GM19467 (cell line): ENCODE data around the gene GP1BB.
"Not testable (repeated sequence)": the region's sequence is repeated elsewhere in the genome, so short reads cannot be mapped to it uniquely, and the experiment has no call there.

Experiments
- ATAC-seq: cut with Tn5 transposase; IDR thresholded peaks from one replicate; pipeline ENCODE4 v1.9.1; 2021; ENCODE audit warnings: mild to moderate bottlenecking, moderate library complexity; ENCODE audit not compliant: unreplicated experiment

GP1BB gene

DNA sequence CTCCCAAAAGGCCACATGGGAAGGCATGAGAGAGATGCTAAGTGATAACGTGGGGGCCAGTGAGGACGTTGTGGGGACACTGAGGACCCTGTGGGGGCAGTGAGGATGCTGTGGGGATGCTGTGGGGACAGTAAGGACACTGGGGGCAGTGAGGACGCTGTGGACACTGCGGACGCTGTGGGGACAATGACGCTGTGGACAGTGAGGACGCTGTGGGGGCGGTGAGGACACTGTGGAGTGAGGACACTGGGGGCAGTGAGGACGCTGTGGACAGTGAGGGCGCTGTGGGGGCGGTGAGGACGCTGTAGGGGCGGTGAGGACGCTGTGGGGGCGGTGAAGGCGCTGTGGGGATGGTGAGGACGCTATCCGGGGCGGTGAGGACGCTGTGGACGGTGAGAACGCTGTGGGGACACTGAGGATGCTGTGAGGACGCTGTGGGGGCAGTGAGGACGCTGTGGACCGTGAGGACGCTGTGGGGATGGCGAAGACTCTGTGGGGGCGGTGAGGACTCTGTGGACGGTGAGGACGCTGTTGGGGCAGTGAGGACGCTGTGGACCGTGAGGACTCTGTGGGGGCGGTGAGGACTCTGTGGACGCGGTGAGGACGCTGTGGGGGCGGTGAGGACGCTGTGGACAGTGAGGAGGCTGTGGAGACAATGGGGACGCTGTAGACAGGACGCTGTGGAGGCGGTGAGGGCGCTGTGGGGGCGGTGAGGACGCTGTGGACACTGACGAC is 1.8 kb downstream of the GP1BB start:
- no peak for ATAC-seq

DNA sequence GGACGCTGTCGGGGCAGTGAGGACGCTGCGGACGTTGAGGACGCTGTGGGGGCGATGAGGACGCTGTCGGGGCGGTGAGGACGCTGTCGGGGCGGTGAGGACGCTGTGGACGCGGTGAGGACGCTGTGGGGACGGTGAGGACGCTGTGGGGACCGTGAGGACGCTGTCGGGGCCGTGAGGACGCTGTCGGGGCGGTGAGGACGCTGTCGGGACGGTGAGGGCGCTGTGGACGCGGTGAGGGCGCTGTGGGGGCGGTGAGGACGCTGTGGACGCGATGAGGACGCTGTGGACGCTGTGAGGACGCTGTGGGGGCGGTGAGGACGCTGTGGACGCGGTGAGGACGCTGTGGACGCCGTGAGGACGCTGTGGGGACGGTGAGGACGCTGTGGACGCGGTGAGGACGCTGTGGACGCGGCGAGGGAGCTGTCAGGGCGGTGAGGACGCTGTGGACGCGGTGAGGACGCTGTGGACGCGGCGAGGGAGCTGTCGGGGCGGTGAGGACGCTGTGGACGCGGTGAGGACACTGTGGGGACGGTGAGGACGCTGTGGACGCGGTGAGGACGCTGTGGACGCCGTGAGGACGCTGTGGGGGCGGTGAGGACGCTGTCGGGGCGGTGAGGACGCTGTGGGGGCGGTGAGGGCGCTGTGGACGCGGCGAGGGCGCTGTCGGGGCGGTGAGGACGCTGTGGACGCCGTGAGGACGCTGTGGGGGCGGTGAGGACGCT is 2.9 kb downstream of the GP1BB start:
- ATAC-seq = not testable (repeated sequence)

DNA sequence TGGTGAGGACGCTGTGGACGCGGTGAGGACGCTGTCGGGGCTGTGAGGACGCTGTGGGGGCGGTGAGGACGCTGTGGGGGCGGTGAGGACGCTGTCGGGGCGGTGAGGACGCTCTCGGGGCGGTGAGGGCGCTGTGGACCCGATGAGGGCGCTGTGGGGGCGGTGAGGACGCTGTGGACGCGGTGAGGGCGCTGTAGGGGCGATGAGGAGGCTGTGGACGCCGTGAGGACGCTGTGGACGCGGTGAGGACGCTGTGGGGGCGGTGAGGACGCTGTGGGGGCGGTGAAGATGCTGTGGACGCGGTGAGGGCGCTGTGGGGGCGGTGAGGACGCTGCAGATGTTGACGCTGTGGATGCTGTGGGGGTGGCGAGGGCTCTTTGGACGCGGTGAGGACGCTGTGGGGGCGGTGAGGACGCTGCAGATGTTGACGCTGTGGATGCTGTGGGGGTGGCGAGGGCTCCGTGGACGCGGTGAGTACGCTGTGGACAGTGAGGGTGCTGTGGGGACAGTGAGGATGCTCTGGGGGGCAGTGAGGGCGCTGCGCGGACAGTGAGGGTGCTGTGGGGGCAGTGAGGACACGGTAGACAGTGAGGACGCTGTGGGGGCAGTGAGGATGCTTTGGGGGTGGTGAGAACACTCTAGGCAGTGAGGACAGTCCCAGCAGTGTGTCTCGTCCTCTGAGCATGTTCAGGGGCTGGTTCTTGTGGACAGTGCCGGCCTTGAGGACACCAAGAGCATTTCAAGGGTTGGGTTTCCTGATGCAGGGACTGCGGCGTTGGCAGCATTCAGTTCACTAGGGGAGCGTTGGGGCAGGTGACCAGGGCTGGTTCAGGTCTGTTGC is 4.2 kb downstream of the GP1BB start:
- ATAC-seq = no peak

DNA sequence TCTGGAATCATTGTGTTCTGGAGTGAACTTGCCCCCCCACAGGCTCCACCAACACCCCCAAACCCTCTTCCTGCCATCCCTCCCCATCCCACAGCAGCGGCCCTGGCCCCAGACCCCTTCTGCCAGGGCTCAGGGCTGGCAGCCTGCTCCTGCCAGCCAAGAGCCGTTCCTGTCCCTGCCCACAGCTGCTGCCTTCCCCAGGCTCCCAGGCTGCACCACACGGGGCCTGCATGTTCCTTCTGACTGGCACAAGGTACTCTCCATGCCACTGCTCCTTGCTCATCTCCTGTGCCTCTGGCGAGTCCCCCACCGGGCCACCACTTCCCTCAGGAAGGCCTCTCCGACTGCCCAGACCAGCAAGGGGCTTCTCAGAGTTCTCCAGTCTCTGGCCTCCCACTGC is 4.9 kb downstream of the GP1BB start:
- ATAC-seq = no peak

DNA sequence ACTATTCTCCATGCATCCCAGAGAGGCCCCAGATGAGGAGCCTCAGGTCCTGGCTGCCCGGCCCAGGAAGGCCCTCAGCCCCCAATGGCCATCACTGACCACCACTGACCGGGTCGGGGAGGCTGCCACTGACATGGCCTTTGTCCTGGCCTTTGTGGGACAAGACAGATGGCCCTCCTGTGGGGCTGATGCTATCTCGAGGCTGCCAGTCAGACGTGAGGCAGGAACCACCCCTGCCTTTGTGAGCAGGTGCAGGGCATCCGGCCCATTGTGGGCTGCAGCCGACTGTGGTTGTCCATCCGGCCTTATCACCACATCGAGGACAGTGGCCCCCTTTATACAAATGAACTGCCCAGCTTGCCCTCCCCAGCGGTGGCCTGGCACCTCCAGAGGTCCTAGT is 5.5 kb downstream of the GP1BB start:
- ATAC-seq = no peak

DNA sequence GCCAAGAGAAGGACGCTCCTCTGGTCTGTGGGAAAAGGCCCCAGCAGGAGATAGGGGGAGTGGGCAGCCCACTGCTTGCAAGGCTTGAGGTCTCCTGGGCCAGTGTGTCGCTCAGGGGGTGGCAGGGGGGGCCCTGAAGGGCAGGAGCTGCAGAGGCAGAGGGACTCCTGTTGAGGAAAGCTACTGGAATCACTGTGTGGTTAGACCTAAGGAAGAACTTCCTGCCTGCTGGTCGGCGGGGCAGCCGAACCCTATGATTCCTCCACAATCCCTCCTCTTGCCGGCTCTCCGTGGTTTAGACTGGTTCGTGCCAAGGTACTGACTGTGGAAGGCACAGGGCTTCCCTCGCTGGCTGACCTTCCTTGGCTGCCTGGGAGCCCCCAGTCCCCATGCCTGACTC is 6.2 kb downstream of the GP1BB start:
- no peak for ATAC-seq

DNA sequence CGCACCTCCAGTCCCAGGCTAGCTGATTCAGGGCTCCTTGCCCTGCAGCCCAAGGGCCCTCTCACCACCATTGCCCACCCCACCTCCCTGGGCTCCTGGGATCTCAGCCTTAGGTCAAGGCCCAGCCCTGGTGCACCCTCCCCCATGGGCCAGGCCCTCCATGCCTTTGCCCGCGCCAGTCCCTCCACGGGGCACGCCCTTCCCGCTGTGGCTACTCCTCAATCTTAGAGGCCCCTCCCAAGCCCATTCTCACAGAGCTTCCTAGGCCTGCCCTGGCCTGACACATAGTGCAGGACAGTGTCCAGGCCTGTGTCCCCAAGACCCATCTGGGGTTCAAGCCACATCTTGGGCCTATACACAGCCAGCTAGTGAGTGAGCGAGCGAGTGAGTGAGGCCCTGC is 6.9 kb downstream of the GP1BB start:
- ATAC-seq = no peak

DNA sequence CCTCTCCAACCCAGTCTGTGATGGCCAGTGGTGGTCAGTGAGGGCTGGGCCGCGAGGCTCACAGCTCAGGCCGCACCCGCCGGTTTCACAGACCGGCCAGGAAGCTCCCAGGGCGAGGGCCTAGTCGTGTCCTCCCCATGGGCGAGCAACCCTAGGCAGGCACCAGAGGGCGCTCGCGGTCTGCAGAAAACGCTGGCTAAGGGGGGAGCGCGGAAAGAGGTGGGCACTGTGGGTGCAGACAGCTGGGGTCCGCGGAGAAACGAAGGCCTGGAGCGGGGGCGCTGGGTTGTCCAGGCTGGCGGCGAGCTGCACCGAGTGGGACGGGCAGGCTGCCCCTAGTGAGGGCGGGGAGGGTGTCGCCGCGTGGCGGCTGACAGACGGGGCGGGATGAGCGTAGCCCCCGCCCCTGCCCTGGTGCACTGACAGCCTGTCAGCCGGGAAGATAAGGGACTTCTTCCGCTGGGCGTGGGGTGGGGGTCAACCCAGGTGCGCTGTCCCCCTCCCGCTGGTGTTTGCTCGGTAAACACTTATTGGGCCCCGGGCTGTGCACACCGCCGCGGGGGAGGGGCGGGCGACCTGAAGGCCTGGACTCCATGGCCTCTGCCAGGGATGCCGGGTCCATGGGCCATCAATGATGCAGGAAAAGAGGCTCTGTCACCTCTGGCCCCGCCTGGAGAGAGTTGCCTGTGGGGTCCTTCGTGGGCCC is 7.5 kb downstream of the GP1BB start:
- no peak for ATAC-seq

DNA sequence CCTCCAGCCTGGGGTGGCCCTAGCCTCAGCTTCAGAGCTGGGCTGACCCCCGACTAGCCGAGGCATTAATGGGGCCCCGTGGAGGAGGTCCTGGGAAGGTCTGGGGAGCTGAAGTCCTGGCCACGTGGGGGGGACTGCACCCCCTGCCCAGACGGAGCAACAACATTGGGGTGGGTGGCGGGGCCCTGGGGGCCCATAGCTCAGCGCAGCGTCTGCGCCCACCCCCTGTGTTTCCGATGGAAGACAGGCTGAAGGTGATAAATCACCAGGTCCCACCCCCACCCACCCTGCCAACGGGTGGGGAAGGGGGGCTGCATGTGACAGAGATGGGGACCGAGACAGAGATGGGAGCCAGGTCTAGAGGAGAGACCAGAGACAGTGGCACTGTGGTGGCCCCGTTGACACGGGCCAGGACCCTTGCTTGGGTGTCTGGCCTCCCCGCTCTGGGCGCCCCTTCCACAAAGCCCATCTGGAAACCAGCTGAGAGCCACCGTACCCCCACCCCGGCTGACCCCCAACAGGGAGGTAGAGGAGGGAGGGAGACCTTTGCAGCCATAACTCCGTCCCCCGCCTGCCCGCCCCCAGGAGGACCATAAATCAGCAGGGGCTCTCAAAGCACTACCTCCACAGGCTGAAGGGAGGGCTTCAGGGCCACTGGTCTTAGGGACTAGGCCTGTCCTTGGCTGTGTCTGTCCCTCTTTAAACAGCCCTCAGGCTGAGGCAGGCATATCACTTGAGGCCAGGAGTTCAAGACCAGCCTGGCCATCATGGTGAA is 8.2 kb downstream of the GP1BB start:
- ATAC-seq = no peak

DNA sequence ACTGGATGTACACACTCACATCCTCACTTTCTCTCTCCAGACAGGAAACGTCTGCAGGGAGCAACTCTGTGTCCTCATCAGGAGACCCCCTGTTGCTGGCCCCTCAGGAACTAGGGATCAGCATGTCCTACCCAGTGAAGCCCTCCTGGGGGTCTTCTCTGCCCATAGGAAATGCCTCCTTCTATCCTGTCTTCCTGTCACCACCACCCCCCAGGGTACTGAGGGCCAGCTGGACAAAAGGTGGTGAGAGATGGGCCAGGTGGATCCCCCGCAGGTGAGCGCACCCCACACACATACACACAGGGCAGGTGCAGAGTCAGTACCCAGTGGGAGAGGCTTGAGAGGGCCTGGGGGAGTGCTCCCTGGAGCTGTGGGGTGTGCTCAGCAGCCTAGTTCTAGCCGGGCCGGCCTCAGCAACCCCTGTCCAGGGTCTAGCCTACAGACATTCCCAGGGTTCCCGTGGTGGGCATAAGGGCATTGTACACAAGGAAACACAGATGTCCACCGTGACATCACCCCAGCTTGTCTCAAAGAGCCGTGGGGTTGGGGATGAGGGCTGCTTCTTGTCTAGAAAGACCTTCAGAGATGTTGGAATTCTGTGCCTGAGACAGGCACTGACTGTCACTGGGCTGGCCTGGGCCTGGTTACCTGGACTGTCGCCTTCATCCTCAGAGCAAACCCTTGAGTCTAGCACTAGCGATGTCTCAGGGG is 9.2 kb downstream of the GP1BB start:
- ATAC-seq = no peak

DNA sequence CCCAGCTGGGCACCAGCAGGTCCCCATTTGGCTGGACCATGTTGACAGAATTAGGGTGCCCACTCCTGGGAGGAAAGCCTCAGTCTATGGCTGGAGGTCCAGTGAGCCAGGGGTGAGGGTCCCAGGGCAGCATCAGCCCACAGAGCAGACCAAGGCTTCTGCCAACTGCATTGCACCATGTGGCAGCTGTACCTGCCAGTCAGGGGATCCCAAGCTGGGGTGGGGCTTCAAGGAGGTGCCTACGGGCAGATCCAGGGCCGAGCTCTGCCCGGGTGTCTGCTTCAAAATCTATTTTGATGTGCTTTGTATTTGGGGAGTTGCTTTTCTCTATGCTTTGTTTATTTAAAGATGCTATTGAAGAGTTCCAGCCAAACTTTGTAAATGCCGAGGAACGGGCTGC is 10.4 kb downstream of the GP1BB start:
- ATAC-seq = no peak

DNA sequence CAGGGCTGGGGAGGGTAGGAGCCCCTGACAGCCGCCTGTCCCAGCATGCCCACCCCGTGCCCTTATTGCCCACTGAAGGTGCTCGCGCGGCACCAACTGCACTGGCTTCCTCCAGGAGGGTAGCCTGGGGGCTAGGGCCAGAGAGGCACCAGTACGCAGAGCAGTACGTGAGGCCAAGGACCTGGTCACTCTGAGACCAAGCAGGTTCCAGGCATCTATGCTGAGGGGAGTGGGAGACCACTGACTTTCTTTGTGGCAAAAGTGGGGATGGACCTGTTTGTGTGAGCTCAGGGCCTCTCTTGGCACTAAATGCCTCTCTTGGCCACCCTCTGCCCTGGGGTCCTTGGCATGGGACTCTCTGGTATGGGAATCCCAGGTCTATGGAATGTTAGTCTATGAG is 10.8 kb downstream of the GP1BB start:
- no peak for ATAC-seq

DNA sequence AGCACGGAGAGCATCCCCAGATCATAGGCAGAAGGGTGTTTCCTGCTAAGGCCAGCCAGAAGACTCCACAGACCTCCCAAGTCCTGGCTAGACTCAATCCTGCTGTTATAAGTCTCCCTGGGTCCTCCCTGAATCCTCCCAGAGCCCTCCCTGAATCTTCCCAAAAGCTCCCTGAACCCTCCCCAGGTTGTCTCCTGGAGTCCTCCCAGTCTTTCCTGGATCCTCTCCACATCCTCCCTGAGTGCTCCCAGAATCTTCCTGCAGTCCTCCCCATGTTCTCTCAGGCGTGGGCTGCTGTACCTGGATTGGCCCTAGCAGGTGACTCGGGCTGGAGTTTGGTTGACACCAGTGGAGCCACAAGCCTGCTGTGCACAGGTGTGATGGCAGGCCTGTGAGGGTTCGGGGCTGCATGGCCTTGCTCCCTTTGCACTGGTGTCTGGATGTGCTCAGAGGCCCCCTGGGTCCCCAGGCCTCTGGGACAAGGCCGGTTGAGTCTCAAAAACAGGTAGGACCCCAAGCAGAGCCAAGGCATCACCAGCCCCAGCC is 11.6 kb downstream of the GP1BB start:
- ATAC-seq = no peak

DNA sequence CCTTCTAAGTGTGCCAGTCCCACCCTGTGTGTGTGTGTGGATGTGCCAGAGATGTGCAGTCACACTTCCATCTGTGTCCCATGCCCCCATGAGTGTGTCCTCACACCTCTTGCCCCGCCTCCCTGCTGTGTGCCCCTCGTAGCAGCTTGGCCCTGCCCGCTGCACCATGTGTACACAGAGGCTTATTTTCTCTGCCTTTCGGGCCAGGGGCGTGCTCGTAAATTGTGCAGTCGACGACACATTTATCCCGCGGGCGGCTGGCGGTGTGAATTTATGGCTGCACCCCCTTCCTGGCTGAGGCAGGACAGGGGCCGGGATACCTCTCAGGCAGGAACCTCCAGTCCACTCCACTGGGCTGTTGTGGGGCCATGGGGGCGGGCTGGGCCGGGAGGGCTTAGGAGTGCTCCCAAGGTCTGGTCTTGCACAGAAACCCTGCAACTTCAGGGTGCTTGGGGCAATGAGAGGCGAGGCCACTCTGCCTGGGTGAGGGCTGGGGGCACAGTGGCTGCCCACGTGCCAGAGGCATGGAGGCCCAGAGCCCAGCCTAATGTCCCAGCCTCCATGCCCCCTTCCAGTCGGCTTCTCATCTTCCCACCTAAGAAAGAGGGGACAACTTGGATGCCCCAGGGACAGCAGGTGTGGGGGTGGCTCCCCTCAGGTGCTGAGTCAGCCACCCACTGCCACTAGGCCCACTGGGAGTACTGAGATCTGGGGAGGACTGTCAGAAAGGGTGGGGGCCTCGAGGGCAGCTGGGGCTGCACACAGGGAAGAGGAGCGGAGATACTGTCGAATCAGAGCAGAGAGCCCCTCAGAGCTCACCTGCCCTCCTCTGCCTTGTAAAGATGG is 12.5 kb downstream of the GP1BB start:
- ATAC-seq = no peak

DNA sequence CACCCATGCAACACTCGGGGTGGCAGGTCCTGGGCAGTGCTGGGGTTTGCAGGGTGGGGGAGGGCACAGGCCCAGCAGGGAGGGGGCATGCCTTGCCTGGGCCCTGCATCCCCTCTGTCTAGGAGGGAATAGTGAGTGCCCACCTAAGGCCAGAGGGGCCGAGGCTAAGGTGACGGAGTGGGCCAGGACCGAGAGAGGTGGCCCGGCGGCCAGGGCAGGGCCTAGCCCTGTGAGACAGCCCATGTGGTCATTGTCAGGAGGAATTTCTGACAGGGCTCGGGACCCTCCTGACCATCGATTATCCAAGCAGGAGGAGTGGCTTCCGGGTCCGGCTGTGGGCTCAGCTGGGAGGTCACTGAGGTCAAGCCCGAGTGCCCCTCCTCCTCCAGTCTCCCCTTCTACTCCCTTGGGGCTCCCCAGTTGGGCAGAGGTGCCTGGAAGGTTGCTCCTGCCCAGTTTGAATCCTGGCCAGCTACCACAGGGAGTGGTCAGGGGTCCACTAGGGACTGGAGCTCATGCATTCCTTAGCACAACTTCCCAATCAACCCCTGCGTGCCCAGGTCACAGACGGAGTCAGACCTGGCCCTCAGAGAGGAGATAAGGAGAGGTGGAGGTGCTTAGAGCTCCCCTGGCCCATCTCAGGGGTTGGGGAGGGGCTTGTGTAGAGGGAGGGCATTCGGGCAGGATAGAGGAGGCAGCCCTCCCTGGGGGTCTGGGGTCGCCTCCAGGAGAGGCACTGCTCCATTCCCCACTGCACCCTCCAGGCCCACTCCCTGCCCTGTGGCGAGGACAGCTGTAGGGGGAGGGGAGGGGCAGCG is 14.7 kb downstream of the GP1BB start:
- ATAC-seq = no peak

DNA sequence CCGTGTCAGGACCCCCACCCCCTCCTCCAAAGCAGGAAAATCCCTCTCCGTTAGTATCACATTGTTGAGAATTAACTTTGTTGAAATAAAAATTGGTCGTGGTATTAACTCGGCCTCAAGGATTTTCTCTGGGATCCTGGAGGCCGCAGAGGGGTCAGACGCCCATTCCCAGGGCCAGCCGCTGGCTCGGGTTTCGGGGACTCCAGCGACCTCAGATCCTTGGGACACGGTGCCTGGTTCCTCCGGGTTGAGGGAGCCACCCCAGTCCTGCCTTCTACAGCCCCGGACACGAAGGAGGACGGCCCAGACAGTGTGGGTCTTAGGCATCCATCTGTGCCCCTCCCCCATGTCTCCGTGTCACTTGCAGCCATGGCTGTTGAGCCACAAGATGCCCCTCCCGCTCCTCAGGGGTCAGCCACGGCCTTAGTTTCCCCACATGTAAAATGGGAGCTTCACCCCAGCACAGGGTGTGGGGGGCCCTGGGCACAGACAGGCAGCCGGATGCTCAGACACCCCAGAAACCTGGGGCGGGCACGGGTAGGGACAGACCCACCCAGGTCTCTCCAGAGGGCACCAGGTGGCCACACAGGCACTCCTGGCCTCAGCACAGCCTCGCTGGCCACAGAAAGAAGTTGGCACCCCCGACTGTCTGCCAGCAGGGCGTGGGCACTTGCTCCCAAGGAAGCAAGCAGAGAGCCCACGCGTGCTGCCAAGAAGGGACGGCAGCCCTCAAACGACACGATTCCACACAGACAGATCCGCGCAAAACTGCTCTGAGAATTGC is 15.5 kb downstream of the GP1BB start:
- no peak for ATAC-seq

DNA sequence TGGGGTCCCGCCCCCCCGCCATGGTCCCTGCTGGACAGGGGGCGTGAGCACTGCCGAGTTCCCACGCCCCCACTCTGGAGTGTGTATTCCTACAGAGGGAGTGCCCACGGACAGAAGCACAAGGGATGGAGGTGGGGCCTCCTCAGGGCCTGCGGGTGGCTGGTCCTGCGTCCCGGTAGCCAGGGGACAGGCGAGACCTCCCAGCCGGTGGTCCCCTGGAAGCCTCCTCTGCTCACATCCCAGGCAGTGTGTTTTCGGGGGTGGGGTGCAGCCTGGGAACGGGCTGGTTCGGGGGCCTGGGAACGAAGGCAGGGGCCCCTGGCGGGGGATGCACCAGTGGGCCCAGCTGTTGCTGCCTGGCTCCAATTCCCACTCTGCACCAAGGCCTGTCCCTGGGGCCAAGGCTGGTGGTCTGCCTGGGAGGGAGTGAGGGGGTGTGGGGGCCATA is 16.1 kb downstream of the GP1BB start:
- no peak for ATAC-seq
